BLaER1 (cell line): ENCODE results near the gene TMEM256.

Experiments
- H3K27ac ChIP-seq: shearing (Covaris generic); formaldehyde crosslinking; 2 replicates; pipeline ENCODE4 v1.8.1; 2022
- H3K27me3 ChIP-seq: shearing (Covaris generic); formaldehyde crosslinking; 2 replicates; pipeline ENCODE4 v1.8.1; 2022
- H3K36me3 ChIP-seq: shearing (Covaris generic); formaldehyde crosslinking; 2 replicates; pipeline ENCODE4 v1.8.1; 2022
- H3K4me1 ChIP-seq: shearing (Covaris generic); formaldehyde crosslinking; 2 replicates; pipeline ENCODE4 v1.8.1; 2022
- H3K4me2 ChIP-seq: shearing (Covaris generic); formaldehyde crosslinking; 2 replicates; pipeline ENCODE4 v1.8.1; 2022
- H3K4me3 ChIP-seq: shearing (Covaris generic); formaldehyde crosslinking; 2 replicates; pipeline ENCODE4 v1.8.1; 2022
- H3K9ac ChIP-seq: shearing (Covaris generic); formaldehyde crosslinking; 2 replicates; pipeline ENCODE4 v1.8.1; 2022
- H3K9me3 ChIP-seq: shearing (Covaris generic); formaldehyde crosslinking; 2 replicates; pipeline ENCODE4 v1.8.1; 2022
- H4K20me1 ChIP-seq: shearing (Covaris generic); formaldehyde crosslinking; 2 replicates; pipeline ENCODE4 v1.8.1; 2022
- Cebpa-rat ChIP-seq: shearing (Covaris generic); IDR thresholded peaks from 2 replicates; pipeline ENCODE4 v1.8.1; 2022

The TMEM256 gene

DNA sequence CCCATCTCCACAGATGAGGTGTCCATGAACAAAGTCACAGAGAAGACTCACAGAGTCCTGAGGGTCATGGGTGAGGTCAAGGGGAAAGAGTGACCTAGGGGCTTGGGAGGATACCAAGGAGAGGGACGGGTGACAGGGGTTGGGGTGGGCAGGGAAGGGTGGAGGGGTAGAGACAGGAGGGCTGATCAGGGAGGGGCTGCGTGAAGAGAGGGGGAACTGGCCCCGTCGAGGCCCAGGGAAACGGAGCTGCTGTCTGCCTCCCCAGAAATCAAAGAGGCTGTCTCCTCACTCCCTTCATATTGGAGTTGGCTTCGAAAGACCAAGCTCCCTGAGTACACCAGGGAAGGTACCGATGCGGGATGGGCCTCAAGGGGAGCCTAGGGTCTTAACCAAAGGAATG is 48.3 kb downstream of the TMEM256 start:
- H3K4me3 ChIP-seq = no peak overlapping the region
- no peak overlapping the region for H3K27ac ChIP-seq
- peaks cover 42% of the 10 kb centered on the region for H3K4me1 ChIP-seq
- no peak for TF ChIP-seq Cebpa-rat
- H3K27me3 ChIP-seq = no peaks in the 10 kb centered on the region
- H3K9me3 ChIP-seq = no peaks in the 10 kb centered on the region
- no peaks in the 10 kb centered on the region; the same call in 1 of the 2 replicates for H4K20me1 ChIP-seq
- H3K36me3 ChIP-seq = no peaks in the 10 kb centered on the region
- 0 out of 2 replicates have a peak overlapping the region, but pooled peaks have one; percentile 24 for H3K9ac ChIP-seq
- 0 out of 2 replicates have a peak overlapping the region, but pooled peaks have one; percentile 12 for H3K4me2 ChIP-seq

DNA sequence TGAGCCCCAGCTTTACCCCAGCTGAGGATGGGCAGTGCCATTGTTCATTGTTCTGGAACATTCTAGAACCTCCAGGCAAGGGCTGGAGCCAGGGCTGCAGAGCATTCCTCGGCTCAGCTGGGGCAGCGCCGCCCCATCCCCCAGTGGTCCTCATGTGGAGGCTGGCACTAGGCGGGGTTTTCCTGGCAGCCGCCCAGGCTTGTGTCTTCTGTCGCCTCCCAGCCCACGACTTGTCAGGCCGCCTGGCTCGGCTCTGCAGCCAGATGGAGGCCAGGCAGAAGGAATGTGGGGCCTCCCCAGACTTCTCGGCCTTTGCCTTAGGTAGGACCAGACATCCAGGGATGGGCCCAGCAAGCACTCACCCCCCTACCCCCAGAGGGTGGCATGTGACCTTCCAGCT is 48.8 kb downstream of the TMEM256 start, which contains the start of gene TMEM95:
TMEM95 (plus strand) TSS at position 104 of the 400 bp plus-strand sequence; CDS start at position 153, 49 bp downstream.
- Histone ChIP-seq H3K4me3 (no peak within 1 kb of the TSS), H3K27ac (no peak within 1 kb of the TSS), H3K4me2 (peak within 1 kb of the TSS; percentile 99; the same call in 1 of the 2 replicates), H3K36me3 (no peaks in the 10 kb centered on the region), H3K9me3 (no peaks in the 10 kb centered on the region), H4K20me1 (no peaks in the 10 kb centered on the region; the same call in 1 of the 2 replicates), H3K27me3 (no peaks in the 10 kb centered on the region), H3K9ac (0 out of 2 replicates have a peak within 1 kb of the TSS, but pooled peaks have one; percentile 24), H3K4me1 (peaks cover 45% of the 10 kb centered on the region)
- no peak for TF ChIP-seq Cebpa-rat

DNA sequence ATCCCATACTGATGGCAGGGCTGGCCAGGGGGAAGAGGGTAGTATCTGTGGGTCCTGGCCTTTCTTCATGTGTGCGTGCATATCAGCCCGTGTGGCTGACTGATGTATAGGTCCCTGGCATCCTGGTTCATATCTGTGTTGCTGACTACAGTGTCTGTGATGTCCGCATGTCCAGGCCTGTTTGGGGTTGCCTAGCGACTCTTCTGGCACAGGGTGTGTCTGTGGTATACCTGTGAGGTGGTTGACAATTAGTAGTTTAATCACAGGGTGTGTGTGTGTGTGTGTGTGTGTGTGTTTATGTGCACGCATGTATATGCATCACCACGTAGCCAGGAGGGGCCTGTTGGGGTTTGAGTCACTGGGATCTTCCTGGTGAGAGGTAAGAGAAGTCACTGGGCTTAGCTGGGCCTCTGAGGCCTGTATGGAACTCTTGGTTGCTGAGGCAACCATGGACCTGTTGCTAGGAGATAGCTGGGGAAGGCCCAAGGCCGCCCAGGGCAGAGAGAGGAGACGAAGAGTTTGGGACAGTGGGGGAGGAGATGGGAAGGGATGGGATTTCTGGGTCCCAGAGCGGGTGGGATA is 49.5 kb downstream of the TMEM256 start:
- Histone ChIP-seq H3K9me3 (no peaks in the 10 kb centered on the region), H3K4me2 (peak overlapping the region; percentile 99; the same call in 1 of the 2 replicates), H3K36me3 (no peaks in the 10 kb centered on the region), H3K27me3 (no peaks in the 10 kb centered on the region), H3K4me1 (peaks cover 52% of the 10 kb centered on the region), H3K9ac (0 out of 2 replicates have a peak overlapping the region, but pooled peaks have one; percentile 24), H3K4me3 (no peak overlapping the region), H4K20me1 (peaks cover 6% of the 10 kb centered on the region; the same call in 1 of the 2 replicates), H3K27ac (no peak overlapping the region)
- no peak for TF ChIP-seq Cebpa-rat
